Lower leg skin (tissue), 4 donors: ENCODE data around the gene DBN1. TPM values are rescaled to one million over a fixed set of nuclear protein-coding genes. Genes with fewer than 3 reads are reported as not detected.

Experiments used
- DNase-seq, 2 donors: peaks; one replicate each; pipeline ENCODE4 v3.0.0-alpha.2; 2019; ENCODE audit warnings: low spot score in 2 of 2
- H3K4me3 ChIP-seq: fragments of 200-600 bp; sonication (generic); 2 replicates; pipeline ENCODE4 v1.5.1; 2017; ENCODE audit warnings: mild to moderate bottlenecking, low read depth; ENCODE audit not compliant: poor library complexity, severe bottlenecking
- POLR2A ChIP-seq, 2 donors: fragments of 450-650 bp; IDR thresholded peaks; one replicate each; pipeline ENCODE4 v1.6.1; 2016 to 2017; ENCODE audit warnings: antibody characterized with exemption in 2 of 2, mild to moderate bottlenecking in 1 of 2, moderate library complexity in 1 of 2
- WGBS, 2 donors: methylation state at CpG; one replicate each; pipeline ENCODE4 v1.1.5; 2018; 5-methylcytosine and 5-hydroxymethylcytosine counted together
- intact Hi-C: fragments of 100-400 bp; cut with DNase I; formaldehyde crosslinking; loops from one replicate; pipeline ENCODE4 v1.15.0; 2023; ENCODE audit warnings: low total_unique reads
- total RNA-seq, 4 donors: library from RNA; depleted of rRNA; stranded (reverse); fragments of >200 nt; gene quantifications; one replicate each; pipeline ENCODE4 v1.1.0, GENCODE V29; 2016
- TF ChIP-seq, protein P1 (sequence below), 3 donors: fragments of 450-650 bp; IDR thresholded peaks; one replicate each; pipeline ENCODE4 v1.5.1; 2016; ENCODE audit warnings: antibody characterized with exemption in 3 of 3, mild to moderate bottlenecking in 3 of 3, moderate library complexity in 2 of 3

DBN1 gene
- total RNA-seq, 4 donors from 2014 or later: 14.0 to 65.5 (median 27.6) TPM

DNA sequence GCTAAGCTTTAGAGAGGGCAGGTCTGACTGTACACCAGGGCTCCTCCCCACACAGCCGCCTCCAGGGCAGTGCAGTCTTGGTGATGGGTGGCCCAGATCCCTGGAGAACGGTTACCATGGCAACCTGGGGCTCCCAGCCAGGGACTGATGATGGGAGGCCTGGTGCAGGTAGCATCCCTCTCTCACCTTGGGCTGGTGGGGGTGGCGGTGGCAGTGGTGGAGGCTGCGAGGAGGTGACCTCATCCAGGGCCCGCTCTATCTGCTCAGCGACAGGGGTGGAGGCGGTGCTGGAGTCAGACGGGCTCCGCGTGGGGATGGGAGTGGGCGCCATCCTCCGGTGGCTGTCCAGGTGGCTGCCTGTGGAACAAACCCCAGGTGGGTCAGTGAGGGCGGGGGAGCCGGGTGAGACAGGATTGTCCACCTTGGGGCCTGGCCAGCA is 14.5 kb downstream of the DBN1 start:
- intact Hi-C loops: loop anchor here (10.0 kb wide), 1 partner anchor 144 kb away; the partner anchor contains the start of gene MXD3

DNA sequence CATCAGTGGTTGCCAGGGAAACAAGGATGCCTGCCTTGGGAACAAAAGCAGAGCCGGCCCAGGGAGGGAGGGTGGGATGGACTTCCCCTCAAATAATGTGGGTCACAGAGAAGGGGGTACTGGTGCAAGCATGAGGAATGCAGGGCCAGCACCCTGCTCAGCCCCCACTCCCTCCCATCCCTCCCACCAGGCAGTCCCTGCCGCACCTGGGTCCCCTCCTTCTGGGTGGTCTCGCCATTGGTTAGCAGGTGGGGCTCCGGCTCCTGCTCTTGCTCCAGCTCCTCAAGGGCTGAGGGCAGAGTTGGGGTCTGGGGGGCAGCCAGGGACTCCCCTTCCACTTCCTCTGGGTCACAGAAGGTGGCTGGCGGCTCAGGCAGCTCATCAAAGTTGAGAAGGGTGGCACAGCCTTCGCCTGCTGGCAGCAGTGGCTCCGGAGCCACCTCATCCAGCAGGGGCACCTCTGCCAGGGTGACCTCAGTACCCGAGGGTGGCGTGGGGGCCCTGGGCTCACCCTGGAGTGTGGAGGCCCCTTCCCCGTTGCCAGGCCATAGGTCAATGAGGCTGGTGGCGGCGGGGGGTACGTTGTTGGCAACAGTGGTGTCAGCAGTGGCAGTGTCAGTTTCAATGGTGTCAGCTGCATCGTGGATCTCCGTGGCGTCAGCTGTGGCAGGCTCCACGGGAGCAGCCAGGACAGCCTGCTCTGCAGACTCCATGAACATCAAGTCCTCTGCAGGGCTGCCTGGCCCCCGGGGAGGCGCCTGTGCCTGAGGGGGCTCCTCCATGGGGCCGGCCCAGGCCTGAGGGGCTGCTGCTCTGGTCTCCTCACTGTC is 15.4 kb downstream of the DBN1 start:
- WGBS, 2 donors: 77 to 82% methylated on average over 10 to 19 of the region's 20 CpGs
- TF ChIP-seq POLR2A (IDR thresholded peaks at IDR 0.05): no peak
- TF ChIP-seq, protein P1, sequence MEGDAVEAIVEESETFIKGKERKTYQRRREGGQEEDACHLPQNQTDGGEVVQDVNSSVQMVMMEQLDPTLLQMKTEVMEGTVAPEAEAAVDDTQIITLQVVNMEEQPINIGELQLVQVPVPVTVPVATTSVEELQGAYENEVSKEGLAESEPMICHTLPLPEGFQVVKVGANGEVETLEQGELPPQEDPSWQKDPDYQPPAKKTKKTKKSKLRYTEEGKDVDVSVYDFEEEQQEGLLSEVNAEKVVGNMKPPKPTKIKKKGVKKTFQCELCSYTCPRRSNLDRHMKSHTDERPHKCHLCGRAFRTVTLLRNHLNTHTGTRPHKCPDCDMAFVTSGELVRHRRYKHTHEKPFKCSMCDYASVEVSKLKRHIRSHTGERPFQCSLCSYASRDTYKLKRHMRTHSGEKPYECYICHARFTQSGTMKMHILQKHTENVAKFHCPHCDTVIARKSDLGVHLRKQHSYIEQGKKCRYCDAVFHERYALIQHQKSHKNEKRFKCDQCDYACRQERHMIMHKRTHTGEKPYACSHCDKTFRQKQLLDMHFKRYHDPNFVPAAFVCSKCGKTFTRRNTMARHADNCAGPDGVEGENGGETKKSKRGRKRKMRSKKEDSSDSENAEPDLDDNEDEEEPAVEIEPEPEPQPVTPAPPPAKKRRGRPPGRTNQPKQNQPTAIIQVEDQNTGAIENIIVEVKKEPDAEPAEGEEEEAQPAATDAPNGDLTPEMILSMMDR (IDR thresholded peaks at IDR 0.05): no peak
- DNase-seq: no peak
- intact Hi-C loops: loop anchor here (10.0 kb wide), 1 partner anchor 143 kb away; the partner anchor contains the start of gene MXD3
- no peak overlapping the region for H3K4me3 ChIP-seq

More for the DNA sequence above, 14.5 kb downstream of the DBN1 start:
- WGBS, 2 donors: 75 to 78% methylated on average over 13 to 14 of the region's 14 CpGs
- no peak for TF ChIP-seq POLR2A (IDR thresholded peaks at IDR 0.05)
- TF ChIP-seq, protein P1 (IDR thresholded peaks at IDR 0.05): no peak
- DNase-seq: no peak
- H3K4me3 ChIP-seq: no peak overlapping the region

DNA sequence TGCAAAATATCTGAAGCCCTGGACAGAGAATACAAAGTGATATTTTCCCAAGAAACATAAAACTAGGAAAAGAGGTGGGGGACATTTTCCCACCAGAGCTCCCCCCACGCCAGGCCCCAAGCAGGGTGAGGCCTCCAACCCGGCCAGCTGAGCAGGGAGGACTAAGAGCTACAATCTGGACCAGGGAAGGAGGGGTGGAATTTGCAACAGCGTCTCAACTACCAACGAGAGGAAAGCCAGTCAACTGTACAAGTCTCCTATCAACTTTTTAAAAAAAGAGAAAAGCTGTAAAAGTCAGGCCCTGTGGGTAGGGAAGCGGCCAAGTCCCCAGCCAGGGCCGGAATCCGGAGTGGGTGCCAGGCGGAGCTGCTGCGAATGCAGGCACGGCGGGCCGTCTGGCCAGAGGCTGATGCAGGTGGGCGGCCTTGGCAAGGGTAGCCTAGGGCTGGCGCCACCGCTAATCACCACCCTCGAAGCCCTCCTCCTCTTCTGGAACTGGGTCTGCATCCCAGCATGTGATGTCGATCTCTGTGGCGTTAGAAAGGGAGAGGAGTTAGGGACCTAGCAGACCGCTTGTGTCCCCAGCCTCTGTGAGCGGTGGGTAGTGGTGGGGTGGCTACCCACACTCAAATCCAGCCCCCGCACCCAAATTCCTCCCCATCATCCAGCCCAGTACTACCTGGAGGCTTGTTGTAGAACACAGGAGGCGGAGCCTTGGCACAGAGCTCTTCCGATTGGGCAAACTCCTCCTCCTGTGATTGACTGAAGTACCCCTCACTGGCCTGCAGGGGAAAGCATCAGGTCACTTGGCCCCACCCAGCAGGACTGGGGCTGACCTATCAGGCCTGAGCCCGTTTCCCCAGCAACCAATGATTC is 16.2 kb downstream of the DBN1 start:
- DNase-seq: peak; percentile 76 to 92
- no peak for TF ChIP-seq POLR2A (IDR thresholded peaks at IDR 0.05)
- TF ChIP-seq, protein P1 (IDR thresholded peaks at IDR 0.05): no peak
- H3K4me3 ChIP-seq: no peak overlapping the region
- intact Hi-C loops: loop anchor here (10.0 kb wide), 1 partner anchor 142 kb away; the partner anchor contains the start of gene MXD3
- WGBS, 2 donors: 56% methylated on average over 23 to 24 of the region's 24 CpGs

DNA sequence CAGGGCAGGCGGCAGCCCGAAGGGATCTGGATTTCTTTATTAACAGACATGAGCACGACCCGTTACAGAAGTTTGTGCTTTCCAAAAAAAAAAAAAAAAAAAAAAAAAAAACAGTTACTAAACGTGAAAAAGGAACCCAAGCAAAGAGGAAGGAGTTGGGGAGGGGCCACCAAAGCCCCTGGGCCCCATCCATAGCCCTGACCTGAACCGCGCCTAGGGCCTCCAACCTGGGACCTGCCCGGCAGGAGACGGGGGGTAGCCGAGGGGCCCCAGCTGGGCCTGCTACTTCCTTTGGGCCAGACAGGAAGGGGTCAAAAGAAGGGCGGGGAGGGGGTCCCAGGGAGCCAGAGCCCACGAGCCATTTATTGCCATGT is 16.9 kb downstream of the DBN1 start:
- TF ChIP-seq POLR2A (IDR thresholded peaks at IDR 0.05): no peak
- TF ChIP-seq, protein P1 (IDR thresholded peaks at IDR 0.05): no peak

DNA sequence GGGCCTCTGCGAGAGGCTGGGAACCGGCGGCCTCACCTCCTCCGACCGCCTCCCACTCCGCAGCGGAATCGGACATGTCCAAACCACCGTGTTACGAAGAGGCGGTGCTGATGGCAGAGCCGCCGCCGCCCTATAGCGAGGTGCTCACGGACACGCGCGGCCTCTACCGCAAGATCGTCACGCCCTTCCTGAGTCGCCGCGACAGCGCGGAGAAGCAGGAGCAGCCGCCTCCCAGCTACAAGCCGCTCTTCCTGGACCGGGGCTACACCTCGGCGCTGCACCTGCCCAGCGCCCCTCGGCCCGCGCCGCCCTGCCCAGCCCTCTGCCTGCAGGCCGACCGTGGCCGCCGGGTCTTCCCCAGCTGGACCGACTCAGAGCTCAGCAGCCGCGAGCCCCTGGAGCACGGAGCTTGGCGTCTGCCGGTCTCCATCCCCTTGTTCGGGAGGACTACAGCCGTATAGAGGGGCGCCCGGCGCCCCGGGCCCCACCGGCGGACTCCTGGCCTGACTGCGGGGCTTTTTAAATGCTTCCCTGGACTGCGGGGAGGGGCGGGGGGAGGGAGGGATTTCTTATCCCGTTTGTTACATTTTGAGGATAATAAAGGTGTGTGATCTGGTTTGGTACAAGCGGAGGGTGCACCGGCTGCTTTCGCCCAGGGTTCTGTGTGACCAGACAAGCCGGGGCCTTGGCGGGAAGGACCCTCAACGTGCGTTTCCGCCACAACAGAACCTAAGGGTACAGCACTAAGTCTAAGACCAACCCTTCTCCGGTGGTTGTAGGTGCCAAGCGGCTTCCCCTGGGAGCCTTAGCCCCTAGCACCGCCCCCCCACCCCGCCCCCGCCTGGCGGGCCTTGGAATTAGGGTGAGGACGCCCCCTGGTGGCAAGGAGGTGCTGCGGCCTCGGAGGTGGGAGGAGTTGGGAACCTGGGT is 17.5 kb downstream of the DBN1 start:
- H3K4me3 ChIP-seq: peak overlapping the region; percentile 24
- intact Hi-C loops: loop anchor here (2.0 to 10.0 kb wide), 2 partner anchors 51 to 141 kb away; partner anchors contain the start of gene MXD3
- DNase-seq: peak; percentile 90 to 99
- TF ChIP-seq, protein P1 (IDR thresholded peaks at IDR 0.05): peak in 1 of 3 donors; percentile 7
- TF ChIP-seq POLR2A (IDR thresholded peaks at IDR 0.05): no peak
- WGBS, 2 donors: 1% methylated on average over 16 to 23 of the region's 76 CpGs

More for the DNA sequence above, 16.9 kb downstream of the DBN1 start:
- intact Hi-C loops: loop anchor here (10.0 kb wide), 1 partner anchor 142 kb away; the partner anchor contains the start of gene MXD3
- no peak overlapping the region for H3K4me3 ChIP-seq
- WGBS, 2 donors: 28 to 30% methylated on average over 10 to 11 of the region's 12 CpGs
- DNase-seq: no peak
